Smooth muscle cell (in vitro differentiated cells): ENCODE data around the gene CD19. TPM values are rescaled to one million over a fixed set of nuclear protein-coding genes. Genes with fewer than 3 reads are reported as not detected.
"Not testable (repeated sequence)": the region's sequence is repeated elsewhere in the genome, so short reads cannot be mapped to it uniquely, and the experiment has no call there.

Experiments
- DNase-seq: peaks from one replicate; lab custom pipeline; 2025; ENCODE audit not compliant: unreplicated experiment; lab: John Stamatoyannopoulos, UW
- H2AFZ ChIP-seq: fragments of 200-600 bp; sonication (generic); 2 replicates; pipeline ENCODE4 v1.6.0; 2016; ENCODE audit warnings: antibody characterized with exemption, low read depth, mild to moderate bottlenecking
- H3F3A ChIP-seq: fragments of 200-600 bp; sonication (generic); 2 replicates; pipeline ENCODE4 v1.6.0; 2017; ENCODE audit warnings: antibody characterized with exemption, low read depth
- H3K27ac ChIP-seq: fragments of 200-600 bp; sonication (generic); 2 replicates; pipeline ENCODE4 v1.5.1; 2016; ENCODE audit warnings: low read depth, mild to moderate bottlenecking
- H3K27me3 ChIP-seq: fragments of 200-600 bp; sonication (generic); 2 replicates; pipeline ENCODE4 v1.6.1; 2016; ENCODE audit warnings: low read depth, mild to moderate bottlenecking
- H3K36me3 ChIP-seq: fragments of 200-600 bp; sonication (generic); 2 replicates; pipeline ENCODE4 v1.5.1; 2016; ENCODE audit warnings: low read depth
- H3K4me1 ChIP-seq: fragments of 200-600 bp; sonication (generic); 2 replicates; pipeline ENCODE4 v1.5.1; 2016; ENCODE audit warnings: low read depth
- H3K4me2 ChIP-seq: fragments of 200-600 bp; sonication (generic); 2 replicates; pipeline ENCODE4 v1.6.0; 2016; ENCODE audit warnings: mild to moderate bottlenecking
- H3K4me3 ChIP-seq: fragments of 200-600 bp; sonication (generic); 2 replicates; pipeline ENCODE4 v1.5.1; 2016; ENCODE audit warnings: mild to moderate bottlenecking
- H3K79me2 ChIP-seq: fragments of 200-600 bp; sonication (generic); 2 replicates; pipeline ENCODE4 v1.6.0; 2016; ENCODE audit warnings: low read depth, mild to moderate bottlenecking
- H3K9ac ChIP-seq: fragments of 200-600 bp; sonication (generic); 2 replicates; pipeline ENCODE4 v1.6.0; 2016; ENCODE audit warnings: low read depth
- H3K9me3 ChIP-seq: fragments of 200-600 bp; sonication (generic); replicated peaks from 2 replicates; pipeline ENCODE4 v1.5.1; 2016; ENCODE audit warnings: low read depth
- H4K20me1 ChIP-seq: fragments of 200-600 bp; sonication (generic); 2 replicates; pipeline ENCODE4 v1.6.0; 2016; ENCODE audit warnings: low read depth
- WGBS: methylation state at CpG from one replicate; pipeline ENCODE4 v1.1.7; 2016; ENCODE audit warnings: low lambda C conversion rate; 5-methylcytosine and 5-hydroxymethylcytosine counted together
- polyA plus RNA-seq: library from polyadenylated mRNA; unstranded; fragments of >200 nt; fragmentation: Nextera tagmentation; extraction: Ambion mirVana; gene quantifications from 2 replicates; pipeline ENCODE4 v1.2.1, GENCODE V29; 2016
- total RNA-seq: library from RNA; depleted of rRNA; stranded (reverse); fragments of >200 nt; gene quantifications from 2 replicates; pipeline ENCODE4 v1.2.3, GENCODE V29; 2014
- TF ChIP-seq, protein P1 (sequence below): fragments of 200-600 bp; sonication (generic); IDR thresholded peaks from 2 replicates; pipeline ENCODE4 v1.5.1; 2017; ENCODE audit warnings: borderline replicate concordance, mild to moderate bottlenecking, antibody characterized with exemption; ENCODE audit not compliant: insufficient read depth, poor library complexity, severe bottlenecking

Gene CD19
- total and polyA plus RNA-seq, 2 experiments from 2014 or later = not detected

DNA sequence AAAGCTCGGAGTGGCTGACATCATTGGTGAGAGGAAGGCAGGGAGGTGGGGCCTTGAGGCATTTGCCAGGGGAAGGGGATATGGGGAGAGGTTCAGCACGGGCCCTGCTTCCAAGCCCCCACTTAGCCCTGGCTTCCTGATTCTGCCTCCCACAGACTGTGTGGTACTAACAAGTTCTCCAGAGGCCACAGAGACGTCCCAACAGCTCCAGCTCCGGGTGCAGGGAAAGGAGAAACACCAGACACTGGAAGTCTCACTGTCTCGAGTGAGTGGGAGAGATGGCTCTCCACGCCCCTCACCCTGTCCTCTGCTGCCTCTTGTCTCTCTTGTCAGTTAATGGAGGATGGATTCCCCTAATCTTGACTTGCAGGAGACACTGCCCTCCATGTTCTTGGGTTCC is 27.1 kb downstream of the CD19 start:
- Histone ChIP-seq H3F3A (no peaks in the 10 kb centered on the region), H2AFZ (no peak overlapping the region), H3K9ac (no peak overlapping the region), H3K27ac (no peak overlapping the region), H3K4me2 (no peak overlapping the region), H3K4me3 (no peak overlapping the region), H3K9me3 (no peaks in the 10 kb centered on the region), H3K27me3 (no peaks in the 10 kb centered on the region), H4K20me1 (no peaks in the 10 kb centered on the region), H3K36me3 (peaks cover 4% of the 10 kb centered on the region), H3K79me2 (peaks cover 3% of the 10 kb centered on the region), H3K4me1 (no peaks in the 10 kb centered on the region)
- 94% methylated on average over 6 of the region's 6 CpGs for WGBS
- no peak for DNase-seq
- TF ChIP-seq, protein P1, sequence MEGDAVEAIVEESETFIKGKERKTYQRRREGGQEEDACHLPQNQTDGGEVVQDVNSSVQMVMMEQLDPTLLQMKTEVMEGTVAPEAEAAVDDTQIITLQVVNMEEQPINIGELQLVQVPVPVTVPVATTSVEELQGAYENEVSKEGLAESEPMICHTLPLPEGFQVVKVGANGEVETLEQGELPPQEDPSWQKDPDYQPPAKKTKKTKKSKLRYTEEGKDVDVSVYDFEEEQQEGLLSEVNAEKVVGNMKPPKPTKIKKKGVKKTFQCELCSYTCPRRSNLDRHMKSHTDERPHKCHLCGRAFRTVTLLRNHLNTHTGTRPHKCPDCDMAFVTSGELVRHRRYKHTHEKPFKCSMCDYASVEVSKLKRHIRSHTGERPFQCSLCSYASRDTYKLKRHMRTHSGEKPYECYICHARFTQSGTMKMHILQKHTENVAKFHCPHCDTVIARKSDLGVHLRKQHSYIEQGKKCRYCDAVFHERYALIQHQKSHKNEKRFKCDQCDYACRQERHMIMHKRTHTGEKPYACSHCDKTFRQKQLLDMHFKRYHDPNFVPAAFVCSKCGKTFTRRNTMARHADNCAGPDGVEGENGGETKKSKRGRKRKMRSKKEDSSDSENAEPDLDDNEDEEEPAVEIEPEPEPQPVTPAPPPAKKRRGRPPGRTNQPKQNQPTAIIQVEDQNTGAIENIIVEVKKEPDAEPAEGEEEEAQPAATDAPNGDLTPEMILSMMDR = no peak

- no peaks in the 10 kb centered on the region for H4K20me1 ChIP-seq
- 95% methylated on average over 3 of the region's 3 CpGs for WGBS
- no peak overlapping the region for H3K4me2 ChIP-seq
- H3K4me1 ChIP-seq = no peaks in the 10 kb centered on the region
- no peaks in the 10 kb centered on the region for H3K9me3 ChIP-seq
- H3F3A ChIP-seq = no peaks in the 10 kb centered on the region
- no peaks in the 10 kb centered on the region for H3K79me2 ChIP-seq
- H3K36me3 ChIP-seq = peaks cover 4% of the 10 kb centered on the region
- no peaks in the 10 kb centered on the region for H3K27me3 ChIP-seq
- TF ChIP-seq, protein P1 = no peak
- DNase-seq = no peak
- no peak overlapping the region for H3K27ac ChIP-seq
- H3K4me3 ChIP-seq = no peak overlapping the region
- H3K9ac ChIP-seq = no peak overlapping the region
- H2AFZ ChIP-seq = no peak overlapping the region
Observed at GRCh38 chr16:28964072-28964471, 32.3 kb downstream of the CD19 start.

DNA sequence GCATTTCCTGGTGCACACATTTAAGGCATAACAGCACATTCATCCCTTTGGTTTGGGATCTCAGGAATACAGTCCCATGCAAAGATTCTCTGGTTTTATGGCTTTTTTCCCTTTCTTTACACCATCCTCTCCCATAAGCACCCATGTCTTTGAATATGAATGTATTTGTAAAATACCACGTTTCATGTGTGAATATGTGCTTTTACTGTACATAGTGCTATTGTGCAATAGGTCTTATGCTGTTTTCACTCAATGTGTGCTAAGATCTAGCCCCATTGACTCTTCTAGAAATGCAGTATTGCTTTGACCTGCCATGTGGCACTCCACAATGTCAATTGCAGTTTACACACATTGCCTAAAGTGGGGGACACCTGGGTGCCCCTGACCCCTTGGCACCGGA is 32.7 kb downstream of the CD19 start:
- Histone ChIP-seq H3K9me3 (no peaks in the 10 kb centered on the region), H3K27me3 (no peaks in the 10 kb centered on the region), H3K27ac (no peak overlapping the region), H3K4me3 (no peak overlapping the region), H4K20me1 (no peaks in the 10 kb centered on the region), H2AFZ (no peak overlapping the region), H3F3A (no peaks in the 10 kb centered on the region), H3K36me3 (peaks cover 4% of the 10 kb centered on the region), H3K4me1 (no peaks in the 10 kb centered on the region), H3K79me2 (no peaks in the 10 kb centered on the region), H3K9ac (no peak overlapping the region), H3K4me2 (no peak overlapping the region)
- DNase-seq = no peak
- TF ChIP-seq, protein P1 = no peak
- 96% methylated on average over 2 of the region's 2 CpGs for WGBS

DNA sequence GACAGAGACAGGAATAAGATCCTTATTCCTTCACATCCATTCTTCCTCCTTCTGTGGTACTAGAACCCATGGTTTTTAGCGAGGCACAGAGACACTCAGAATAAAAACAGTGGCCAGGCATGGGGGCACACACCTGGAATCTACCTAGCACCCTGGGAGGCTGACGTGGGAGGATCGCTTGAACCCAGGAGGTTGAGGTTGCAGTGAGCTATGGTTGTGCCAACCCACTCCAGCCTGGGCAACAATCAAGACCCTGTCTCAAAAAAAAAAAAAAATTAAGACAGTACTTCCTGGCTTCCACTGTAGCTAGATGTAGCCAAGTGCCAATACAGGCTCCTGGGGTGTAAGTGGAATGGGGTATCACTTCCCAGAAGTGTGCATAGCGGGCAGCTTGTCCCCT is 35.4 kb downstream of the CD19 start:
- Histone ChIP-seq H2AFZ (no peak overlapping the region), H4K20me1 (no peaks in the 10 kb centered on the region), H3K36me3 (no peaks in the 10 kb centered on the region), H3K4me3 (no peak overlapping the region), H3K27ac (no peak overlapping the region), H3K4me2 (no peak overlapping the region), H3F3A (no peaks in the 10 kb centered on the region), H3K4me1 (no peaks in the 10 kb centered on the region), H3K27me3 (no peaks in the 10 kb centered on the region), H3K79me2 (no peaks in the 10 kb centered on the region), H3K9ac (no peak overlapping the region), H3K9me3 (no peaks in the 10 kb centered on the region)
- no peak for DNase-seq
- 90% methylated on average over 4 of the region's 4 CpGs for WGBS
- TF ChIP-seq, protein P1 = no peak

DNA sequence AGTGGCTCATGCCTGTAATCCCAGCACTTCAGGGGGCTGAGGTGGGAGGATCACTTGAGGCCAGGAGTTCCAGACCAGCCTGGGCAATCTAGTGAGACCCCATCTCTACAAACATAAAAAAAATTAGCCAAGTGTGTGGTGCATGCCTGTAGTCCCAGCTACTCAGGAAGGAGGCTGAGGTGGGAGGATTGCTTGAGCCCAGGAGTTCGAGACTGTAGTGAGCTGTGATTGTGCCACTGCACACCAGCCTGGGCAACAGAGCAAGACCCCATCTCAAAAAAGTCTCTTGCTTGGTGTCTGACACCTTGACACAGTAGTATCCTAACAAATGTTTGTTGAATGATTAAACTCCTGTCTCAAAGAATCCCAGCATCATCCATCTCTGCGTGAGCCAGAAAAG is 37.9 kb downstream of the CD19 start:
- not testable (repeated sequence) for H3K9ac ChIP-seq, H3K36me3 ChIP-seq, H3K27me3 ChIP-seq, H3K27ac ChIP-seq, H4K20me1 ChIP-seq, H3K4me3 ChIP-seq, H3K79me2 ChIP-seq, H3F3A ChIP-seq, H3K4me2 ChIP-seq, H3K9me3 ChIP-seq, DNase-seq, H3K4me1 ChIP-seq, H2AFZ ChIP-seq
- whole genome bisulfite sequencing = 94% methylated on average over 2 of the region's 2 CpGs
